HepG2 (cell line): ENCODE data around the gene LRRC19. TPM values are rescaled to one million over a fixed set of nuclear protein-coding genes. Genes with fewer than 3 reads are reported as not detected.
A peak's percentile ranks its signal among the peaks of the same experiment; 100 is the strongest.

ENCODE experiments used
- CHD4 ChIP-seq: fragments of 200-600 bp; sonication (generic); IDR thresholded peaks from 2 replicates; pipeline ENCODE4 v1.7.0; 2017; ENCODE audit warnings: mild to moderate bottlenecking, low read length, borderline replicate concordance
- CREB3 ChIP-seq: sonication (generic); formaldehyde crosslinking; IDR thresholded peaks from 2 replicates; pipeline ENCODE4 v1.5.0; 2020; ENCODE audit warnings: missing genetic modification reagents
- HOXA9 ChIP-seq: sonication (generic); formaldehyde crosslinking; IDR thresholded peaks from 2 replicates; pipeline ENCODE4 v1.8.1; 2022; ENCODE audit warnings: missing genetic modification reagents, mild to moderate bottlenecking, moderate library complexity, borderline replicate concordance
- MIXL1 ChIP-seq: IDR thresholded peaks from 2 replicates; pipeline ENCODE4 v1.6.1; 2016
- NCOA2 ChIP-seq: sonication (generic); formaldehyde crosslinking; IDR thresholded peaks from 2 replicates; pipeline ENCODE4 v1.8.0; 2022; ENCODE audit warnings: inconsistent platforms
- NFKB2 ChIP-seq: sonication (generic); formaldehyde crosslinking; IDR thresholded peaks from 2 replicates; pipeline ENCODE4 v1.4.0; 2020; ENCODE audit warnings: missing genetic modification reagents, borderline replicate concordance
- POGK ChIP-seq: sonication (generic); formaldehyde crosslinking; conservative IDR thresholded peaks from 2 replicates; pipeline ENCODE4 v1.8.0; 2022; ENCODE audit warnings: mild to moderate bottlenecking, moderate library complexity, missing genetic modification reagents
- SMARCE1 ChIP-seq: fragments of 450-650 bp; IDR thresholded peaks from 2 replicates; pipeline ENCODE4 v1.6.1; 2017; ENCODE audit warnings: borderline replicate concordance
- ZBTB43 ChIP-seq: sonication (generic); formaldehyde crosslinking; conservative IDR thresholded peaks from 2 replicates; pipeline ENCODE4 v1.4.0; 2020; ENCODE audit warnings: missing genetic modification reagents
- ZFP37 ChIP-seq: sonication (generic); formaldehyde crosslinking; IDR thresholded peaks from 2 replicates; pipeline ENCODE4 v1.4.0; 2020; ENCODE audit warnings: missing genetic modification reagents, borderline replicate concordance
- ZFP41 ChIP-seq: sonication (generic); formaldehyde crosslinking; IDR thresholded peaks from 2 replicates; pipeline ENCODE4 v1.4.0; 2020; ENCODE audit warnings: mild to moderate bottlenecking, missing genetic modification reagents, borderline replicate concordance
- ZFP62 ChIP-seq: sonication (generic); formaldehyde crosslinking; IDR thresholded peaks from 2 replicates; pipeline ENCODE4 v1.4.0; 2020; ENCODE audit warnings: missing genetic modification reagents
- ZNF124 ChIP-seq: sonication (generic); formaldehyde crosslinking; IDR thresholded peaks from 2 replicates; pipeline ENCODE4 v1.4.0; 2020; ENCODE audit warnings: missing genetic modification reagents
- ZNF143 ChIP-seq: sonication (generic); formaldehyde crosslinking; IDR thresholded peaks from 2 replicates; pipeline ENCODE4 v1.4.0; 2020; ENCODE audit warnings: missing genetic modification reagents
- ZNF34 ChIP-seq: sonication (generic); formaldehyde crosslinking; IDR thresholded peaks from 2 replicates; pipeline ENCODE4 v1.4.0; 2020; ENCODE audit warnings: mild to moderate bottlenecking, missing genetic modification reagents, borderline replicate concordance
- ZNF354B ChIP-seq: sonication (generic); formaldehyde crosslinking; IDR thresholded peaks from 2 replicates; pipeline ENCODE4 v1.8.0; 2022; ENCODE audit warnings: mild to moderate bottlenecking, missing genetic modification reagents
- ZNF468 ChIP-seq: sonication (generic); formaldehyde crosslinking; IDR thresholded peaks from 2 replicates; pipeline ENCODE4 v1.8.0; 2022; ENCODE audit warnings: mild to moderate bottlenecking, moderate library complexity, missing genetic modification reagents
- ZNF513 ChIP-seq: sonication (generic); formaldehyde crosslinking; conservative IDR thresholded peaks from 2 replicates; pipeline ENCODE4 v1.5.0; 2020; ENCODE audit warnings: missing genetic modification reagents
- ZNF572 ChIP-seq: sonication (generic); formaldehyde crosslinking; IDR thresholded peaks from 2 replicates; pipeline ENCODE4 v1.5.1; 2020; ENCODE audit warnings: mild to moderate bottlenecking, missing genetic modification reagents
- ZNF850 ChIP-seq: sonication (generic); formaldehyde crosslinking; conservative IDR thresholded peaks from 2 replicates; pipeline ENCODE4 v1.9.0; 2021; ENCODE audit warnings: mild to moderate bottlenecking, missing genetic modification reagents
- polyA plus RNA-seq, 8 experiments: library from polyadenylated mRNA; depleted of rRNA in 3 of 8; stranded (reverse) in 7 of 8; unstranded in 1 of 8; fragments of >200 nt; fragmentation: Illumina TruSeq in 4 of 8; extraction: Trizol in 4 of 8; gene quantifications; 2 replicates each; pipeline versions ENCODE4 v1.2.1 to v1.2.3, GENCODE V29; 2011 to 2016; ENCODE audit warnings: low read depth in 4 of 8, missing spikeins in 1 of 8, mixed read lengths in 1 of 8; ENCODE audit not compliant: insufficient read depth in 1 of 8
- total RNA-seq, 5 experiments: library from RNA; depleted of rRNA; stranded (reverse); fragments of >200 nt; fragmentation: Illumina TruSeq; extraction: Trizol; gene quantifications; 2 replicates each; pipeline ENCODE4 v1.2.3, GENCODE V29; 2016; ENCODE audit warnings: low read depth in 1 of 5

The LRRC19 gene
- total and polyA plus RNA-seq, 2 of the 13 experiments (the other 11 are each of a cell fraction or from before 2014, with no cell fraction given): not detected

GRCh38 chr9:26946753-26947727, 58.4 kb downstream of the LRRC19 start, which contains the start of gene PLAA (continued):
- TF ChIP-seq ZBTB43 (CRISPR knock-in tag) (peak; percentile 65; the same call in 1 of the 2 replicates), ZNF850 (CRISPR knock-in tag) (no peak), SMARCE1 (no peak), NCOA2 (CRISPR knock-in tag) (peak; percentile 24; the same call in 1 of the 2 replicates), ZNF34 (peak; percentile 94), ZNF124 (no peak; the same call in 1 of the 2 replicates), ZNF354B (no peak), NFKB2 (no peak), CHD4 (no peak), CREB3 (CRISPR knock-in tag) (no peak), ZFP37 (no peak), ZFP41 (CRISPR knock-in tag) (peak; percentile 60; the same call in 1 of the 2 replicates), HOXA9 (no peak), ZNF468 (CRISPR knock-in tag) (no peak), POGK (CRISPR knock-in tag) (peak; percentile 51), ZNF143 (CRISPR knock-in tag) (peak; percentile 94), MIXL1 (CRISPR knock-in tag) (no peak; the same call in 1 of the 2 replicates), ZNF572 (CRISPR knock-in tag) (no peak), ZNF513 (no peak), ZFP62 (CRISPR knock-in tag) (no peak)
